HL-60 (cell line): Measurements from ENCODE around the gene AP4M1.

Experiments used
- CTCF ChIP-seq: IDR thresholded peaks from one replicate; pipeline ENCODE4 v1.5.1; 2011; ENCODE audit warnings: low read length, control low read depth, inconsistent platforms; ENCODE audit not compliant: insufficient read depth
- POLR2AphosphoS5 ChIP-seq: IDR thresholded peaks from 2 replicates; pipeline ENCODE4 v1.6.1; 2012; ENCODE audit warnings: low read depth

GRCh38 chr7:100061518-100062193, 39.8 kb upstream of the AP4M1 start:
- TF ChIP-seq POLR2AphosphoS5 (no peak), CTCF (no peak)
